Measurements from ENCODE around the gene PPP1R9A. TPM values are rescaled to one million over a fixed set of nuclear protein-coding genes. Genes with fewer than 3 reads are reported as not detected.

Gene PPP1R9A
- total RNA-seq, 4 donors from 2014 or later, result 5.9 to 38.2 (median 13.7) TPM

DNA sequence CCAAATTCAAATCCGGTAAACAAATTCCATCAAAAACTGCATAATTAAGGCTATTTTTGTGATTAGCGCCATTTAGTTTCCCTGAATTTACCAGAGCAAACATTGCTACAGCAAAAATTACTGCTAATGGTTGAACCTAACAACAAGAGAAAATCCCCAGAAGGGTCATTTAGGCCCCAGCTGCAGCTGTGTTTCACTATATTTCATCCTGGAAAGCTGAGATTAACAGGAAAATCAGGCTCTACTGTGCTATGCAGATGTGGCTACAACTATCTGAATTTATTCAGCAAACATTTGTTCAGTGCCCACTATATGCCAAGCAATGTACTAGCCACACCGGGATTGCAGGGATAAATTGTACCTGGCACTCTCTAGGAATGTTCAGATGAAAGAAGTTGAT, 312.9 kb downstream of the PPP1R9A start:
- no peak for TF ChIP-seq POLR2A (IDR thresholded peaks at IDR 0.05)
- TF ChIP-seq, protein P1, sequence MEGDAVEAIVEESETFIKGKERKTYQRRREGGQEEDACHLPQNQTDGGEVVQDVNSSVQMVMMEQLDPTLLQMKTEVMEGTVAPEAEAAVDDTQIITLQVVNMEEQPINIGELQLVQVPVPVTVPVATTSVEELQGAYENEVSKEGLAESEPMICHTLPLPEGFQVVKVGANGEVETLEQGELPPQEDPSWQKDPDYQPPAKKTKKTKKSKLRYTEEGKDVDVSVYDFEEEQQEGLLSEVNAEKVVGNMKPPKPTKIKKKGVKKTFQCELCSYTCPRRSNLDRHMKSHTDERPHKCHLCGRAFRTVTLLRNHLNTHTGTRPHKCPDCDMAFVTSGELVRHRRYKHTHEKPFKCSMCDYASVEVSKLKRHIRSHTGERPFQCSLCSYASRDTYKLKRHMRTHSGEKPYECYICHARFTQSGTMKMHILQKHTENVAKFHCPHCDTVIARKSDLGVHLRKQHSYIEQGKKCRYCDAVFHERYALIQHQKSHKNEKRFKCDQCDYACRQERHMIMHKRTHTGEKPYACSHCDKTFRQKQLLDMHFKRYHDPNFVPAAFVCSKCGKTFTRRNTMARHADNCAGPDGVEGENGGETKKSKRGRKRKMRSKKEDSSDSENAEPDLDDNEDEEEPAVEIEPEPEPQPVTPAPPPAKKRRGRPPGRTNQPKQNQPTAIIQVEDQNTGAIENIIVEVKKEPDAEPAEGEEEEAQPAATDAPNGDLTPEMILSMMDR (IDR thresholded peaks at IDR 0.05 in 4 of 5, conservative IDR thresholded peaks at IDR 0.05 in 1 of 5), result no peak
- no peaks in the 10 kb centered on the region for H3K36me3 ChIP-seq
- H3K9me3 ChIP-seq, result no peaks in the 10 kb centered on the region
- no peak overlapping the region for H3K27ac ChIP-seq
- ATAC-seq (no peak), DNase-seq (no peak)
- no peaks in the 10 kb centered on the region for H3K4me1 ChIP-seq
- H3K4me3 ChIP-seq, result no peak overlapping the region
- no peaks in the 10 kb centered on the region for H3K27me3 ChIP-seq
- in situ Hi-C loops (cut with MboI; ENCODE audit: low sequenced_read_pairs in 4 of 4), result no loop called here
- intact Hi-C loops (cut with DNase I; ENCODE audit: low total_unique reads), result no loop called here

GRCh38 chr7:95225301-95225700, 317.9 kb downstream of the PPP1R9A start:
- ATAC-seq (no peak), DNase-seq (no peak)
- H3K4me1 ChIP-seq, result no peaks in the 10 kb centered on the region
- H3K27me3 ChIP-seq, result no peaks in the 10 kb centered on the region
- intact Hi-C loops (cut with DNase I; ENCODE audit: low total_unique reads) (no loop called here), in situ Hi-C loops (cut with MboI; ENCODE audit: low sequenced_read_pairs in 4 of 4) (no loop called here)
- no peaks in the 10 kb centered on the region for H3K9me3 ChIP-seq
- TF ChIP-seq POLR2A (IDR thresholded peaks at IDR 0.05), result no peak
- TF ChIP-seq, protein P1 (IDR thresholded peaks at IDR 0.05 in 4 of 5, conservative IDR thresholded peaks at IDR 0.05 in 1 of 5), result no peak
- no peaks in the 10 kb centered on the region for H3K36me3 ChIP-seq
- no peak overlapping the region for H3K4me3 ChIP-seq
- no peak overlapping the region for H3K27ac ChIP-seq

- no peaks in the 10 kb centered on the region for H3K27me3 ChIP-seq
- H3K4me1 ChIP-seq, result no peaks in the 10 kb centered on the region
- in situ Hi-C loops (cut with MboI; ENCODE audit: low sequenced_read_pairs in 4 of 4), result no loop called here
- no peak for ATAC-seq
- intact Hi-C loops (cut with DNase I; ENCODE audit: low total_unique reads), result no loop called here
- no peak overlapping the region for H3K4me3 ChIP-seq
- no peaks in the 10 kb centered on the region for H3K36me3 ChIP-seq
- TF ChIP-seq, protein P1 (IDR thresholded peaks at IDR 0.05 in 4 of 5, conservative IDR thresholded peaks at IDR 0.05 in 1 of 5), result no peak
- DNase-seq, result no peak
- no peaks in the 10 kb centered on the region for H3K9me3 ChIP-seq
- no peak overlapping the region for H3K27ac ChIP-seq
Observed at GRCh38 chr7:95229301-95229700, 321.9 kb downstream of the PPP1R9A start.

- Histone ChIP-seq H3K4me1 (no peaks in the 10 kb centered on the region), H3K36me3 (no peaks in the 10 kb centered on the region), H3K27ac (no peak overlapping the region), H3K27me3 (no peaks in the 10 kb centered on the region), H3K9me3 (no peaks in the 10 kb centered on the region), H3K4me3 (no peak overlapping the region)
- in situ Hi-C loops (cut with MboI; ENCODE audit: low sequenced_read_pairs in 4 of 4) (no loop called here), intact Hi-C loops (cut with DNase I; ENCODE audit: low total_unique reads) (no loop called here)
- no peak for ATAC-seq
- DNase-seq, result no peak
- TF ChIP-seq, protein P1 (IDR thresholded peaks at IDR 0.05 in 4 of 5, conservative IDR thresholded peaks at IDR 0.05 in 1 of 5), result no peak
- TF ChIP-seq POLR2A (IDR thresholded peaks at IDR 0.05), result no peak
Observed at GRCh38 chr7:95238252-95238943, 331.0 kb downstream of the PPP1R9A start.

DNA sequence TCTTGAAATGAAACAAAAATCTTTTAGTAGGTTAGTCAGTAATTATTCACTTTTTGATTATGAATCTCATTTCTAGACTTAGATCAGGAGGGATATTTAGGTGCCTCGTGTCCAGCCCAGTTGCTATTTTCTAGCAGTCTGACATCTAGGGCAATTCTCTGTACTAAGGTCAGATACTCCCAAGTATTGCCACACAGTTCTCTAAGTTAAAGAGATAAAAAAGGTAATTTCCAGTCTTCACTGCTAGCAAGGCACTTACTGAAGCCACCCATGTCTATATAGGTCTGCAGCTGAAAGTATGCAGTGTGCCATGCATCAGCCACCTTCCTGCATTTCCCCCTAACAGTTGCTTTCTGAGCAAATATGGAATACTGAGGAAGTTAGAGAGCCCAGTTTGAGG, 333.5 kb downstream of the PPP1R9A start:
- no peak for TF ChIP-seq POLR2A (IDR thresholded peaks at IDR 0.05)
- TF ChIP-seq, protein P1 (IDR thresholded peaks at IDR 0.05 in 4 of 5, conservative IDR thresholded peaks at IDR 0.05 in 1 of 5), result no peak
- DNase-seq (no peak), ATAC-seq (no peak)
- no peak overlapping the region for H3K4me3 ChIP-seq
- H3K36me3 ChIP-seq, result no peaks in the 10 kb centered on the region
- H3K27ac ChIP-seq, result no peak overlapping the region
- H3K4me1 ChIP-seq, result no peaks in the 10 kb centered on the region
- in situ Hi-C loops (cut with MboI; ENCODE audit: low sequenced_read_pairs in 4 of 4) (no loop called here), intact Hi-C loops (cut with DNase I; ENCODE audit: low total_unique reads) (no loop called here)
- H3K9me3 ChIP-seq, result no peaks in the 10 kb centered on the region
- no peaks in the 10 kb centered on the region for H3K27me3 ChIP-seq
